ENCODE data around the gene LGALS4.
"Not testable (repeated sequence)": the region's sequence is repeated elsewhere in the genome, so short reads cannot be mapped to it uniquely, and the experiment has no call there.

Gene LGALS4

GRCh38 chr19:38812841-38813320, at the start of gene LGALS4:
Gene LGALS4, minus strand, starts transcription at chr19:38812945. Its CDS starts 59 bp downstream, at chr19:38812886.
- no peak for DNase-seq

GRCh38 chr19:38861368-38861767, 48.6 kb upstream of the LGALS4 start:
- no peak for DNase-seq

- DNase-seq = not testable (repeated sequence)
Measured at GRCh38 chr19:38859631-38860204, 47.0 kb upstream of the LGALS4 start.

GRCh38 chr19:38856813-38857212, 44.1 kb upstream of the LGALS4 start:
- no peak for DNase-seq

GRCh38 chr19:38855751-38856150, 43.0 kb upstream of the LGALS4 start:
- not testable (repeated sequence) for DNase-seq

GRCh38 chr19:38854961-38855360, 42.2 kb upstream of the LGALS4 start:
- DNase-seq = not testable (repeated sequence)

GRCh38 chr19:38853214-38853613, 40.5 kb upstream of the LGALS4 start:
- no peak for DNase-seq

GRCh38 chr19:38852231-38853044, 39.7 kb upstream of the LGALS4 start:
- DNase-seq = peak; percentile 60 to 64

- peak; percentile 91 to 96 for DNase-seq
Measured at GRCh38 chr19:38851622-38852230, 39.0 kb upstream of the LGALS4 start.

GRCh38 chr19:38850976-38851621, 38.4 kb upstream of the LGALS4 start:
- DNase-seq = peak in 1 of 2 donors; percentile 29

GRCh38 chr19:38850436-38850975, 37.8 kb upstream of the LGALS4 start:
- peak in 1 of 2 donors; percentile 100 for DNase-seq

- peak; percentile 100 for DNase-seq
Measured at GRCh38 chr19:38849860-38850435, 37.2 kb upstream of the LGALS4 start, which contains the start of gene HNRNPL. Gene HNRNPL, minus strand, starts transcription at chr19:38849986. Its CDS starts 20 bp downstream, at chr19:38849966.

- peak; percentile 99 to 100 for DNase-seq
Measured at GRCh38 chr19:38849147-38849859, 36.6 kb upstream of the LGALS4 start.

GRCh38 chr19:38848299-38849146, 35.8 kb upstream of the LGALS4 start:
- DNase-seq = peak in 1 of 2 donors; percentile 7

GRCh38 chr19:38846097-38846496, 33.4 kb upstream of the LGALS4 start:
- no peak for DNase-seq

GRCh38 chr19:38845374-38846024, 32.8 kb upstream of the LGALS4 start:
- no peak for DNase-seq

GRCh38 chr19:38844093-38844686, 31.4 kb upstream of the LGALS4 start:
- DNase-seq = no peak

GRCh38 chr19:38843175-38843758, 30.5 kb upstream of the LGALS4 start:
- no peak for DNase-seq

Data from inflammatory macrophage treated with lipopolysaccharide for 1 hour (primary cell).